Measurements from ENCODE around the gene CDT1. TPM values are rescaled to one million over a fixed set of nuclear protein-coding genes. Genes with fewer than 3 reads are reported as not detected.

Gene CDT1
- total RNA-seq, 3 donors from 2014 or later (not counting 1 experiment from before 2014, with no cell fraction given): 2.2 to 3.8 (median 2.6) TPM

- no peak for TF ChIP-seq CTCF (IDR thresholded peaks at IDR 0.05)
- Histone ChIP-seq H3K36me3 (ENCODE audit: control insufficient read depth, insufficient read depth, low read length) (peaks cover 11% of the 10 kb centered on the region), H3K4me1 (ENCODE audit: control insufficient read depth, insufficient read depth, low read length) (no peaks in the 10 kb centered on the region), H3K9me3 (ENCODE audit: control insufficient read depth, insufficient read depth, low read length) (no peaks in the 10 kb centered on the region), H3K27me3 (ENCODE audit: control insufficient read depth, insufficient read depth, low read length) (no peaks in the 10 kb centered on the region), H3K27ac (ENCODE audit: low read length) (no peak overlapping the region), H3K4me3 (ENCODE audit: low read length) (no peak overlapping the region)
- intact Hi-C loops (cut with micrococcal nuclease): no loop called here
- no peak for ATAC-seq
- Mint-ChIP-seq H3K27me3 (ENCODE audit: low read depth in 2 of 2) (no peaks in the 10 kb centered on the region), H3K4me1 (no peaks in the 10 kb centered on the region), H3K36me3 (no peaks in the 10 kb centered on the region), H3K27ac (no peak overlapping the region), H3K9me3 (no peaks in the 10 kb centered on the region), H3K4me3 (no peak overlapping the region)
- DNase-seq: no peak
- WGBS (ENCODE audit: insufficient coverage): 90% methylated on average over 11 of the region's 11 CpGs
Measured at GRCh38 chr16:88844419-88845036, 40.9 kb downstream of the CDT1 start.

- H3K27ac ChIP-seq (ENCODE audit: low read length): no peak overlapping the region
- H3K4me1 Mint-ChIP-seq: no peaks in the 10 kb centered on the region
- no peak overlapping the region for H3K27ac Mint-ChIP-seq
- no peaks in the 10 kb centered on the region for H3K27me3 Mint-ChIP-seq (ENCODE audit: low read depth in 2 of 2)
- H3K4me3 Mint-ChIP-seq: no peak overlapping the region
- no peak for TF ChIP-seq CTCF (IDR thresholded peaks at IDR 0.05)
- H3K9me3 Mint-ChIP-seq: no peaks in the 10 kb centered on the region
- DNase-seq: no peak
- intact Hi-C loops (cut with micrococcal nuclease): no loop called here
- H3K36me3 ChIP-seq (ENCODE audit: control insufficient read depth, insufficient read depth, low read length): peaks cover 8% of the 10 kb centered on the region
- no peaks in the 10 kb centered on the region for H3K4me1 ChIP-seq (ENCODE audit: control insufficient read depth, insufficient read depth, low read length)
- H3K27me3 ChIP-seq (ENCODE audit: control insufficient read depth, insufficient read depth, low read length): no peaks in the 10 kb centered on the region
- no peak overlapping the region for H3K4me3 ChIP-seq (ENCODE audit: low read length)
- H3K36me3 Mint-ChIP-seq: no peaks in the 10 kb centered on the region
- no peaks in the 10 kb centered on the region for H3K9me3 ChIP-seq (ENCODE audit: control insufficient read depth, insufficient read depth, low read length)
- 95% methylated on average over 9 of the region's 9 CpGs for WGBS (ENCODE audit: insufficient coverage)
- no peak for ATAC-seq
Measured at GRCh38 chr16:88846088-88846487, 42.5 kb downstream of the CDT1 start.

GRCh38 chr16:88847654-88848053 is 44.1 kb downstream of the CDT1 start:
- WGBS (ENCODE audit: insufficient coverage): 96% methylated on average over 18 of the region's 18 CpGs
- no peak for ATAC-seq

More at GRCh38 chr16:88847654-88848053, 44.1 kb downstream of the CDT1 start:
- Mint-ChIP-seq H3K4me1 (peaks cover 7 to 8% of the 10 kb centered on the region in 2 donors), H3K27me3 (ENCODE audit: low read depth in 2 of 2) (no peaks in the 10 kb centered on the region), H3K27ac (no peak overlapping the region), H3K9me3 (no peaks in the 10 kb centered on the region), H3K4me3 (no peak overlapping the region), H3K36me3 (no peaks in the 10 kb centered on the region)
- H3K36me3 ChIP-seq (ENCODE audit: control insufficient read depth, insufficient read depth, low read length): peaks cover 11% of the 10 kb centered on the region
- no peaks in the 10 kb centered on the region for H3K4me1 ChIP-seq (ENCODE audit: control insufficient read depth, insufficient read depth, low read length)
- H3K4me3 ChIP-seq (ENCODE audit: low read length): no peak overlapping the region
- no peaks in the 10 kb centered on the region for H3K9me3 ChIP-seq (ENCODE audit: control insufficient read depth, insufficient read depth, low read length)
- H3K27ac ChIP-seq (ENCODE audit: low read length): no peak overlapping the region
- TF ChIP-seq CTCF (IDR thresholded peaks at IDR 0.05): no peak
- H3K27me3 ChIP-seq (ENCODE audit: control insufficient read depth, insufficient read depth, low read length): no peaks in the 10 kb centered on the region
- intact Hi-C loops (cut with micrococcal nuclease): no loop called here
- no peak for DNase-seq

Data from natural killer cell (primary cell).